SU-DHL-6 (cell line): ENCODE results near the gene SCFD2.

ENCODE experiments used
- H2AFZ ChIP-seq: fragments of 200-600 bp; sonication (generic); 2 replicates; pipeline ENCODE4 v1.6.1; 2014; ENCODE audit warnings: low read depth, mild to moderate bottlenecking, moderate library complexity, mixed read lengths, antibody characterized with exemption, low read length; ENCODE audit not compliant: severe bottlenecking
- H3F3A ChIP-seq: fragments of 200-600 bp; shearing (Covaris generic); 2 replicates; pipeline ENCODE4 v1.6.0; 2016; ENCODE audit warnings: antibody characterized with exemption, mild to moderate bottlenecking; ENCODE audit not compliant: insufficient read depth
- H3K27ac ChIP-seq: fragments of 200-600 bp; sonication (generic); 2 replicates; pipeline ENCODE4 v1.5.1; 2016; ENCODE audit warnings: low read depth, mild to moderate bottlenecking, low read length, moderate library complexity, mixed read lengths
- H3K27me3 ChIP-seq: fragments of 200-600 bp; sonication (generic), shearing (Covaris generic); 2 replicates; pipeline ENCODE4 v1.6.0; 2014; ENCODE audit warnings: mild to moderate bottlenecking, low read length
- H3K36me3 ChIP-seq: fragments of 200-600 bp; sonication (generic); 2 replicates; pipeline ENCODE4 v1.6.1; 2014; ENCODE audit warnings: mild to moderate bottlenecking, low read length, mixed read lengths
- H3K4me2 ChIP-seq: fragments of 300-600, 200-600 bp; shearing (Covaris generic), sonication (generic); 2 replicates; pipeline ENCODE4 v1.6.0; 2014; ENCODE audit warnings: low read length, low read depth, mild to moderate bottlenecking; ENCODE audit not compliant: poor library complexity, severe bottlenecking
- H3K4me3 ChIP-seq: fragments of 200-600 bp; sonication (generic); 2 replicates; pipeline ENCODE4 v1.5.1; 2014; ENCODE audit warnings: antibody characterized with exemption, low read length, mild to moderate bottlenecking, mixed read lengths; ENCODE audit not compliant: insufficient read depth, poor library complexity, severe bottlenecking
- H3K79me2 ChIP-seq: fragments of 200-600 bp; sonication (generic); 2 replicates; pipeline ENCODE4 v1.6.1; 2014; ENCODE audit warnings: mild to moderate bottlenecking, low read length, moderate library complexity; ENCODE audit not compliant: insufficient read depth
- H3K9ac ChIP-seq: fragments of 200-600 bp; sonication (generic); 2 replicates; pipeline ENCODE4 v1.7.0; 2014; ENCODE audit warnings: mild to moderate bottlenecking, low read length
- H3K9me2 ChIP-seq: fragments of 200-600 bp; sonication (generic); replicated peaks from 2 replicates; pipeline ENCODE4 v1.6.1; 2014; ENCODE audit warnings: low read length; ENCODE audit not compliant: insufficient read depth
- H3K9me3 ChIP-seq: fragments of 200-600 bp; sonication (generic); 2 replicates; pipeline ENCODE4 v1.6.1; 2014; ENCODE audit warnings: low read length, mixed read lengths; ENCODE audit not compliant: insufficient read depth
- H4K20me1 ChIP-seq: fragments of 200-600 bp; sonication (generic); 2 replicates; pipeline ENCODE4 v1.6.1; 2014; ENCODE audit warnings: low read depth, mild to moderate bottlenecking, antibody characterized with exemption, low read length, moderate library complexity, mixed read lengths
- CTCF ChIP-seq: fragments of 200-600 bp; sonication (generic); IDR thresholded peaks from one replicate; pipeline ENCODE4 v1.5.1; 2017; ENCODE audit warnings: antibody characterized with exemption, mild to moderate bottlenecking, low read length, moderate library complexity; ENCODE audit not compliant: insufficient read depth, poor library complexity, severe bottlenecking
- EZH2phosphoT487 ChIP-seq: fragments of 200-600 bp; sonication (generic), shearing (Covaris generic); conservative IDR thresholded peaks from 2 replicates; pipeline ENCODE4 v1.6.1; 2018; ENCODE audit warnings: mild to moderate bottlenecking, antibody characterized with exemption, low read length, moderate library complexity, mixed read lengths

The SCFD2 gene

GRCh38 chr4:52933738-52934137, 432.1 kb downstream of the SCFD2 start:
- TF ChIP-seq CTCF: no peak
- TF ChIP-seq EZH2phosphoT487: no peak
- no peaks in the 10 kb centered on the region for H3K9me3 ChIP-seq

GRCh38 chr4:52932591-52933470, 433.0 kb downstream of the SCFD2 start:
- Histone ChIP-seq H4K20me1 (no peaks in the 10 kb centered on the region), H3K9me2 (no peaks in the 10 kb centered on the region), H3K27ac (no peak overlapping the region), H2AFZ (no peak overlapping the region), H3K27me3 (no peaks in the 10 kb centered on the region), H3F3A (no peaks in the 10 kb centered on the region), H3K79me2 (no peaks in the 10 kb centered on the region), H3K4me3 (no peak overlapping the region), H3K9ac (no peak overlapping the region), H3K36me3 (no peaks in the 10 kb centered on the region), H3K4me2 (no peak overlapping the region), H3K9me3 (no peaks in the 10 kb centered on the region)
- TF ChIP-seq CTCF: no peak
- TF ChIP-seq EZH2phosphoT487: no peak

More at GRCh38 chr4:52933738-52934137, 432.1 kb downstream of the SCFD2 start:
- no peaks in the 10 kb centered on the region for H4K20me1 ChIP-seq
- H3K79me2 ChIP-seq: no peaks in the 10 kb centered on the region
- no peak overlapping the region for H3K4me3 ChIP-seq
- H3F3A ChIP-seq: no peaks in the 10 kb centered on the region
- H3K27ac ChIP-seq: no peak overlapping the region
- no peaks in the 10 kb centered on the region for H3K36me3 ChIP-seq
- H3K9ac ChIP-seq: no peak overlapping the region
- H3K4me2 ChIP-seq: no peak overlapping the region
- H2AFZ ChIP-seq: no peak overlapping the region
- no peaks in the 10 kb centered on the region for H3K9me2 ChIP-seq
- H3K27me3 ChIP-seq: no peaks in the 10 kb centered on the region

- H3K9ac ChIP-seq: no peak overlapping the region
- H3K4me2 ChIP-seq: no peak overlapping the region
- no peaks in the 10 kb centered on the region for H3K9me2 ChIP-seq
- H4K20me1 ChIP-seq: no peaks in the 10 kb centered on the region
- H3K79me2 ChIP-seq: no peaks in the 10 kb centered on the region
- H2AFZ ChIP-seq: no peak overlapping the region
- TF ChIP-seq EZH2phosphoT487: no peak
- TF ChIP-seq CTCF: no peak
- no peaks in the 10 kb centered on the region for H3K9me3 ChIP-seq
- H3K36me3 ChIP-seq: no peaks in the 10 kb centered on the region
- no peak overlapping the region for H3K4me3 ChIP-seq
- no peaks in the 10 kb centered on the region for H3F3A ChIP-seq
- H3K27ac ChIP-seq: no peak overlapping the region
- H3K27me3 ChIP-seq: no peaks in the 10 kb centered on the region
Measured at GRCh38 chr4:52931243-52931642, 434.6 kb downstream of the SCFD2 start.
